GM21528 (cell line): ENCODE results near the gene FAM200C.

ENCODE experiments used
- ATAC-seq: cut with Tn5 transposase; IDR thresholded peaks from one replicate; pipeline ENCODE4 v1.9.1; 2021; ENCODE audit warnings: mild to moderate bottlenecking, moderate library complexity; ENCODE audit not compliant: unreplicated experiment, low FRiP score

Gene FAM200C

GRCh38 chr5:160420331-160420610 lies 20.4 kb upstream of the FAM200C start:
- ATAC-seq, result no peak

- peak; percentile 37 for ATAC-seq
Observed at GRCh38 chr5:160419458-160420330, 19.8 kb upstream of the FAM200C start.

GRCh38 chr5:160418561-160419457 lies 19.0 kb upstream of the FAM200C start, which contains the start of gene SLU7:
TSS of gene SLU7 (minus strand) at chr5:160419081. CDS start at chr5:160415294, 3,787 bp downstream.
- ATAC-seq, result peak; percentile 73

GRCh38 chr5:160398806-160399205 lies 1.0 kb downstream of the FAM200C start:
- ATAC-seq, result no peak

GRCh38 chr5:160397492-160397891 lies 2.4 kb downstream of the FAM200C start:
- no peak for ATAC-seq

GRCh38 chr5:160395111-160395510 lies 4.7 kb downstream of the FAM200C start:
- no peak for ATAC-seq

GRCh38 chr5:160390787-160391696 lies 8.8 kb downstream of the FAM200C start:
- ATAC-seq, result no peak

- ATAC-seq, result no peak
Observed at GRCh38 chr5:160387445-160387844, 12.4 kb downstream of the FAM200C start.

- no peak for ATAC-seq
Observed at GRCh38 chr5:160385496-160385895, 14.4 kb downstream of the FAM200C start.

- ATAC-seq, result no peak
Observed at GRCh38 chr5:160384681-160385080, 15.2 kb downstream of the FAM200C start.

GRCh38 chr5:160382346-160382745 lies 17.5 kb downstream of the FAM200C start:
- ATAC-seq, result no peak

- no peak for ATAC-seq
Observed at GRCh38 chr5:160380041-160380440, 19.8 kb downstream of the FAM200C start.

GRCh38 chr5:160379511-160379910 lies 20.3 kb downstream of the FAM200C start:
- no peak for ATAC-seq

GRCh38 chr5:160378330-160378729 lies 21.5 kb downstream of the FAM200C start:
- ATAC-seq, result no peak

- ATAC-seq, result no peak
Observed at GRCh38 chr5:160377651-160378050, 22.2 kb downstream of the FAM200C start.

- ATAC-seq, result no peak
Observed at GRCh38 chr5:160376416-160376815, 23.4 kb downstream of the FAM200C start.

- ATAC-seq, result no peak
Observed at GRCh38 chr5:160375701-160376100, 24.2 kb downstream of the FAM200C start.

GRCh38 chr5:160375166-160375565 lies 24.7 kb downstream of the FAM200C start:
- ATAC-seq, result no peak

- ATAC-seq, result no peak
Observed at GRCh38 chr5:160371294-160371693, 28.6 kb downstream of the FAM200C start.

- ATAC-seq, result no peak
Observed at GRCh38 chr5:160370713-160371034, 29.2 kb downstream of the FAM200C start.
